Spinal cord (tissue), 10 donors: ENCODE data around the gene DENND2A. TPM values are rescaled to one million over a fixed set of nuclear protein-coding genes. Genes with fewer than 3 reads are reported as not detected.

Experiments
- DNase-seq, 6 donors: peaks; one replicate each; pipeline versions ENCODE4 v3.0.0 to v3.0.0-alpha.2; 2013 to 2015; ENCODE audit warnings: low spot score in 6 of 6, low read depth in 4 of 6
- H3K27ac ChIP-seq: one replicate; pipeline ENCODE4 v1.5.1; 2013; ENCODE audit warnings: low read depth, low read length, control low read depth
- H3K27me3 ChIP-seq: one replicate; pipeline ENCODE4 v1.6.1; 2013; ENCODE audit warnings: low read length; ENCODE audit not compliant: control insufficient read depth, insufficient read depth
- H3K36me3 ChIP-seq: one replicate; pipeline ENCODE4 v1.6.1; 2013; ENCODE audit warnings: low read length; ENCODE audit not compliant: control insufficient read depth, insufficient read depth
- H3K4me1 ChIP-seq: one replicate; pipeline ENCODE4 v1.6.1; 2013; ENCODE audit warnings: low read length; ENCODE audit not compliant: control insufficient read depth, insufficient read depth
- H3K4me3 ChIP-seq: one replicate; pipeline ENCODE4 v1.5.1; 2013; ENCODE audit warnings: low read depth, low read length, control low read depth
- H3K9me3 ChIP-seq: one replicate; pipeline ENCODE4 v1.6.1; 2013; ENCODE audit warnings: low read length; ENCODE audit not compliant: control insufficient read depth, insufficient read depth
- WGBS: methylation state at CpG from one replicate; pipeline ENCODE4 v1.1.5; 2013; ENCODE audit warnings: missing lambda C conversion rate; ENCODE audit not compliant: insufficient coverage; 5-methylcytosine and 5-hydroxymethylcytosine counted together
- polyA plus RNA-seq, 2 donors: library from polyadenylated mRNA; unstranded; fragments of 120-200 nt; gene quantifications; one replicate each; pipeline ENCODE4 v1.2.1, GENCODE V29; 2013; ENCODE audit not compliant: insufficient read length in 2 of 2
- total RNA-seq, 2 donors: library from RNA; depleted of rRNA in 1 of 2; stranded (reverse); fragments of 120-200 nt in 1 of 2; fragments of >200 nt in 1 of 2; gene quantifications; one replicate each; pipeline versions ENCODE4 v1.2.3 to v1.2.4, GENCODE V29; 2013 to 2014
- donor health status: healthy.

DENND2A gene
- total and polyA plus RNA-seq, 4 donors = 23.7 to 51.9 (median 39.0) TPM

DNA sequence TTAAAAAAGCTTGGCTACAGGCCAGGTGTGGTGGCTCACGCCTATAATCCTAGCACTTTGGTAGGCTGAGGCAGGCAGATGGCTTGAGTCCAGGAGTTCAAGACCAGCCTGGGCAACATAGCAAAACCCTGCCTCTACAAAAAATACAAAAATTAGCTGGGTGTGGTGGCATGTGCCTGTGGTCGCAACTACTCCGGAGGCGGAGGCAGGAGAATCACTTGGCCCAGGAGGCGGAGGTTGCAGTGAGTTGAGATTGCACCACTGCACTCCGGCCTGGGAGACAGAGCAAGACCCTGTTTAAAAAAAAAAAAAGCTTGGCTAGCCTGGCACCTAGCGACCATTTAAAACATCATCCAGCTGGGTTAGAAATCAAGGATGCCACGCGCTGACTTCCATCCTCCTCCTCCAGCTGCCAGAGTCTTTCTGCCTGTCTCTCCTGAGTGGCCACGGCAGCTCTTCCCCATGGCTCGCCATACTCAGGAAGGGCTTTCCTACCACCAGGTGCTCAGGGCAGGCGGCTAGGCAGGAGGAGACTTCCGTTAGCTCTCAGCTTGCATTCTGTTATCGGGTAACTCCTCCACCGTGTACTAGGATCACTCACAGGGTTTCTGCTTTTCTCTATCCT is 45.0 kb downstream of the DENND2A start:
- Histone ChIP-seq H3K27ac (no peak overlapping the region), H3K4me3 (no peak overlapping the region), H3K4me1 (peaks cover 8% of the 10 kb centered on the region), H3K9me3 (no peaks in the 10 kb centered on the region), H3K36me3 (peaks cover 15% of the 10 kb centered on the region), H3K27me3 (no peaks in the 10 kb centered on the region)
- 87% methylated on average over 12 of the region's 15 CpGs for WGBS
- DNase-seq = no peak

DNA sequence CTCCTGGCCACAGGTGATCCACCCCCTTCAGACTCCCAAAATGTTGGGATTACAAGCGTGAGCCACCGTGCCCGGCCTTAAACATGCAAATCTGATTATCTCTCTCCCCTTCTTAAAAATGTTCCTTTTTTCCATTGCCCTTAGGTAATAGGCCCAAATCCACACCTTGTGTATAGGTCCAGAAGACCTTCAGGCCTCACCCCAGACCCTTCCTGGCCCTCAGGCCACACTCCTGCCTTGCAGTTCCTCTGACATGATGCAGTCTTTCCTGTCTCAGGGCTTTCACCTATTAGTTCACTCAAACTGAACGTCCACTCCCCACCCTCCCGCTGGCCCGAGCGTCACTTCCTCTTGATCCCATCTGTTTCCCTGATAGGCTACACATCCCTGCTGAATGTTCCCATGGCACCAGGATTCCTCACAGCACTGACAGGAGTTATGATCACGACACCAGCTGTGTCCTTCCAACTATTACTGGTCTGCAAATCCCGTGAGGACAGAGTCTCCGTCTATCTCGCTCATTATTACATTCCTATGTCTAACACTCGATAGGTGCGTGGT is 46.4 kb downstream of the DENND2A start:
- no peaks in the 10 kb centered on the region for H3K27me3 ChIP-seq
- WGBS = 84% methylated on average over 8 of the region's 13 CpGs
- H3K9me3 ChIP-seq = no peaks in the 10 kb centered on the region
- no peak overlapping the region for H3K27ac ChIP-seq
- H3K36me3 ChIP-seq = peaks cover 15% of the 10 kb centered on the region
- peak in 1 of 6 donors; percentile 9 for DNase-seq
- H3K4me3 ChIP-seq = no peak overlapping the region
- peaks cover 8% of the 10 kb centered on the region for H3K4me1 ChIP-seq

DNA sequence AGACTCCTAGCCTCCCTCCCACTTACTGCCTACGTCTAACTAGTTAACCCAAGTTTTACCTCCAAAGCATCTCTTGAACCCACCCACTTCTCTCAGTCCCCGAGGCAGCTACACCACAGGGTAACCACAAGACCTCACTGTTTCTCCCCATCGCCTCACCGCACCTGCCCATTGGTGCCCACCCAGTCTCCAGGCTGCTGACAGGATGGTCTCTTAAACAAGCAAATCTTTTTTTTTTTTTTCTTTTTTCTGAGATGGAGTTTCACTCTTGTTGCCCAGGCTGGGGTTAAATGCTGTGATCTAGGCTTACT is 47.0 kb downstream of the DENND2A start:
- 88% methylated on average over 4 of the region's 4 CpGs for WGBS
- H3K27ac ChIP-seq = no peak overlapping the region

DNA sequence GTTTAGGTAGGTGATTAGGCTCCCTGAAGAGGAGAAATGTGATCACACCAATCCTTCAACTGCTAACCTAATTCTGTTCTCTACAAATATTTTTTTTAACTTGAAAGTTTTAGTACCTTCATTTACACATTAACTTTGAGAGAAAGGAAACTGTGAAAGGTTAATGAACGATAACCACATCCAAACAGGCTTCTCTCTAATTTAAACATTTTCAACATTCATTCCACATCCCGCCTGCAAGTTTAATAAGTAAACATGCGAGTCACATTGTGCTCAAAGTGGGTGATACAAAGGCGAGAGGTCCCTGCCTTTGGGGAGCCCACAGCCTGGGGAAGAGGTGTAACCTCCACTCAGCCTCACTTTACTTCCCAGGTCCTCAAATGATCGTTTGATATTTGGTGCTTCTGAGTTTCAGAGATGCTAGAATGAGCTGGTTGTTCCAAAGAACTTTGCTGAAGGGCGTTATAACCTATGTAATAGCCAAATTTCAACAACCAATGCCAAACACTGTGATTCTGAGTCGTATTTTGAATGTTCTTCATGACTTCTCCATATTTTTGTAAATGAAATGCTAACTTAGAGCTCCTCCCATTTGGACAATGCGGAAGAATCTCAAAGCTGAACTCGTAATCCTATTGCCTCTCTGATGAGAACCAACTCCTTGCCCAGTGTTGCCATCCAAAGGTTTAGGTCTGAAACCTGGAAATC is 47.5 kb downstream of the DENND2A start:
- Histone ChIP-seq H3K4me3 (no peak overlapping the region), H3K27ac (no peak overlapping the region)
- 98% methylated on average over 3 of the region's 9 CpGs for WGBS

More for the DNA sequence above, 47.0 kb downstream of the DENND2A start:
- no peak overlapping the region for H3K4me3 ChIP-seq
- DNase-seq = no peak
- peaks cover 8% of the 10 kb centered on the region for H3K4me1 ChIP-seq
- no peaks in the 10 kb centered on the region for H3K9me3 ChIP-seq
- no peaks in the 10 kb centered on the region for H3K27me3 ChIP-seq
- H3K36me3 ChIP-seq = peaks cover 15% of the 10 kb centered on the region

DNA sequence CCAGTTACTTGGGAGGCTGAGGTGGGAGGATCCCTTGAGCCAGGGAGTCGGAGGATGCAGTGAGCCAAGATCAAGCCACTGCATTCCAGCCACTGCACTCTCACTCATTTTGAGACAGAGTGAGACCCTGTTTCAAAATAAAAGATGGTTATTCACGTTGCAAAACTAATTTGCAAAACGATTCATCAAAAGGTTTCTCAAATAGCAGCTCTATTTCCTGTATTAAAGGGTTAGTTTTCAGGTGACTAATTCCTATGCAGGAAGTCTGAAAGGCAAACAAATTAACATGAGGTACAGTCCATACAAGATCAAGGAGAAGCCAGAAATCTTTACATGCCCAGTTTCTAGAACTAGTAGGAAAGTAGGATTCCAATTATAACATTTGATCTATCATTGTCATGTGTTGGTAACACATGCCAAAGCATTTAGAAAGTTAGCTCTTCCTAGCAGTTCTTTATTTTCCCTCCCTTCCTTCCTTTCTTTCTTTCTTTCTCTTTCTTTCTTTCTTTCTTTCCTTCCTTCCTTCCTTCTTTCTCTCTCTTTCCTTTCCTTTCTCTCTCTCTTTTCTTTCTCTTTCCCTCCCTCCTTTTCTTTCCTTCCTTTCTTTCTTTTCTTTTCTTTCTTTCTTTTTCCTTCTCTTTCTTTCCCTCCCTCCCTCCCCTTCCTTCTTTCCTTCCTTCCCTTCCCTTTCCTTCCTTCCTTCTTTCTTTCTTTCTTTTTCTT is 49.3 kb downstream of the DENND2A start:
- no peak overlapping the region for H3K4me3 ChIP-seq
- WGBS = 60% methylated on average over 1 of the region's 3 CpGs
- H3K27me3 ChIP-seq = no peaks in the 10 kb centered on the region
- no peak overlapping the region for H3K27ac ChIP-seq
- peaks cover 5% of the 10 kb centered on the region for H3K4me1 ChIP-seq
- no peaks in the 10 kb centered on the region for H3K9me3 ChIP-seq
- H3K36me3 ChIP-seq = peaks cover 27% of the 10 kb centered on the region
- DNase-seq = no peak

More for the DNA sequence above, 47.5 kb downstream of the DENND2A start:
- DNase-seq = no peak
- Histone ChIP-seq H3K9me3 (no peaks in the 10 kb centered on the region), H3K4me1 (peaks cover 8% of the 10 kb centered on the region), H3K36me3 (peaks cover 15% of the 10 kb centered on the region), H3K27me3 (no peaks in the 10 kb centered on the region)

DNA sequence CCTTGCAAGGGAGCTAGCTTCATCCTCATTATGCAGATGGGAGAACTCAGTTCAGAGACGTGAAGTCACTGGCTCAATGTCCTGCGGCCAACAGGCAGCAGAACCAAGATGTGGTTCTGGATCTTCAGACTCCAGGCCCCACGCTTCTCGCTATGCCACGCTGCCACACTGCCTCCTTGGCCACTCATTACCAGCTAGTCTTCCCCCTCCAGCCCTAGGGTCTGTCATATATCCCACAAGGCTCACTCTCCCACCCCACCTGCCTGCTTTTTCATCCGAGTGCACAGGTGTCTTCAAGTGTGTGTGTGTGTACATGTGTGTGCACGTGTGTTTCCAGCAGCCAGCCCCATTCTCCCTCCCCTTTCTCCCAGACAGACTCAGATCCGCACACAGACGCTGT is 53.4 kb downstream of the DENND2A start:
- peaks cover 49% of the 10 kb centered on the region for H3K36me3 ChIP-seq
- no peaks in the 10 kb centered on the region for H3K9me3 ChIP-seq
- H3K27ac ChIP-seq = no peak overlapping the region

DNA sequence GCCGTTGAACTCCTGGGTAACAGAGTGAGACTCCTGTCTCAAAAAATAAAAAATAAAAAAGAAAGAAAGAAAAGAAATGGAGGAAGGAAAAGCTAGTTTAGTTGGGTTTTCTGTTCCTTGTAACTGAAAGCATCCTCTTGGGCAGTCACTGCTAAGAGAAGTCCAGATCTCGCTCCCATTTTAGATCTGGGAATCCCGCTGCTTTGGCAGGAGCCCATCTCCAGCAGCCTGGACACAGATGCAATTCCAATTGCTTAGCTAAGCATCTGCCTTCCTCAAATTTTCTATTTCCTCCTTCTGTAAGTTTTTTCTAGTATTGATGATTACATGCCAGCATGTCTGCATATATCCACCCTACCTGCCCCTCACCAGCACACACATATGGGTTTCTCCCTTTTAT is 54.1 kb downstream of the DENND2A start:
- 60% methylated on average over 1 of the region's 3 CpGs for WGBS
- H3K9me3 ChIP-seq = no peaks in the 10 kb centered on the region
- H3K4me3 ChIP-seq = no peak overlapping the region
- no peaks in the 10 kb centered on the region for H3K27me3 ChIP-seq
- H3K36me3 ChIP-seq = peaks cover 54% of the 10 kb centered on the region
- peak in 1 of 6 donors; percentile 63 for DNase-seq
- no peak overlapping the region for H3K27ac ChIP-seq
- H3K4me1 ChIP-seq = no peaks in the 10 kb centered on the region

More for the DNA sequence above, 53.4 kb downstream of the DENND2A start:
- no peak for DNase-seq
- H3K4me1 ChIP-seq = no peaks in the 10 kb centered on the region
- no peaks in the 10 kb centered on the region for H3K27me3 ChIP-seq
- WGBS = 97% methylated on average over 7 of the region's 9 CpGs
- H3K4me3 ChIP-seq = no peak overlapping the region

DNA sequence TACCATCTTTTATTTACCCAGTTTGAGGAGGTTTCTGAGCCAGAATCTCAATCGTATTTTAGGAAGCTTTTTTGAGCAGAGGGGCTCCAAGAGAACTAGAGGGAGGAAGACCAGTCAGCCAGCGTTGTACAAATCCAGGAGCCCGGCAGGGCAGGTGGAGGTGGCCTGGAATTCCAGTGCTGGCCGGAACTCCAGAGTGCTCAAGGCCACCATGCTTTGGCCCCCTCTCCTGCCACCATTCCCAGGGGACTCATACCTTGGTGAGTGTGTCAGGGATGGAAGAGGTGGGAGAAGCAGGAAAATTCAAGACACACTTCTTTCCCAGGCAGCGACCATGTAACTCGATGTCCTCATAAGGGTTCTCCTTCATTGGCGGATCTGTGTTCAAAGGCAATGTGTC is 55.3 kb downstream of the DENND2A start:
- H3K4me3 ChIP-seq = no peak overlapping the region
- no peak for DNase-seq
- peaks cover 60% of the 10 kb centered on the region for H3K36me3 ChIP-seq
- no peaks in the 10 kb centered on the region for H3K27me3 ChIP-seq
- H3K4me1 ChIP-seq = peaks cover 5% of the 10 kb centered on the region
- no peak overlapping the region for H3K27ac ChIP-seq
- no peaks in the 10 kb centered on the region for H3K9me3 ChIP-seq
- 98% methylated on average over 6 of the region's 7 CpGs for WGBS

DNA sequence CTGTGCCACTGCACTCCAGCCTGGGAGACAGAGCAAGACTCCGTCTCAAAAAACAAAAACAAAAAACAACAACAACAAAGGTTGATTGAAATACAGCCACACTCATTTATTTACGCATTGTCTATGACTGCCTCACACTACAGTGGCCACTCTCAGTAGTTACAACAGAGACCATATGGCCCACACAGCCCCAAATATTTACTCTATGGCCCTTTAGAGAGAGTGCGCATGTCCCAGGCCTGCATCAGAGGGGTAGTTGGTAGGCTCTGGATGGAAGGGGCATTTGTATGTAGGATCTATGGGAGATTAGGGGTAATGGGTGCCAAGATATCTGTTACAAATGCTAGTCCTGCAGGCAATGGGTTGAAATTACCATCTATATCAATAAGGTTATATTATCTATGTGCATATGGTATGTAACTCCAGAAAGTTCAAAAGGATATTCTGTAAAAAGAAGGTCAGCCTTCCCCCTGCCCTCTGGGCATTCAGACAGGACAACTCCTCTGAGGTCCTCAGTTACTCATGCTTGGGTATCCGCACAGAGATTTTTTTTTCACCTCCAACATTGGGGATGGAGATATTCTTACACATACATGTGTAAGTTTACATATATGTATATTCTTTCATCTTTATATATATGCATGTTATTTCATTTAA is 56.3 kb downstream of the DENND2A start:
- H3K4me3 ChIP-seq = no peak overlapping the region
- H3K27me3 ChIP-seq = no peaks in the 10 kb centered on the region
- H3K4me1 ChIP-seq = peaks cover 5% of the 10 kb centered on the region
- 33% methylated on average over 1 of the region's 4 CpGs for WGBS
- no peak overlapping the region for H3K27ac ChIP-seq
- H3K9me3 ChIP-seq = no peaks in the 10 kb centered on the region
- DNase-seq = no peak
- peaks cover 62% of the 10 kb centered on the region for H3K36me3 ChIP-seq
